Nephron progenitor cell (in vitro differentiated cells): ENCODE measurements around the gene EXOC3L1.

Experiments used
- DNase-seq: peaks from one replicate; pipeline ENCODE4 v3.0.0; 2021
- H3K27ac Mint-ChIP-seq: 2 replicates; pipeline ENCODE4 v1.8.0; 2021; ENCODE audit warnings: mild to moderate bottlenecking, moderate library complexity, mixed read lengths
- H3K27me3 Mint-ChIP-seq: 2 replicates; pipeline ENCODE4 v1.8.0; 2021; ENCODE audit warnings: mild to moderate bottlenecking, low read depth, mixed read lengths; ENCODE audit not compliant: poor library complexity
- H3K36me3 Mint-ChIP-seq: 2 replicates; pipeline ENCODE4 v1.8.0; 2021; ENCODE audit warnings: low read depth, mixed read lengths
- H3K4me1 Mint-ChIP-seq: 2 replicates; pipeline ENCODE4 v1.8.0; 2021; ENCODE audit warnings: mixed read lengths
- H3K4me3 Mint-ChIP-seq: 2 replicates; pipeline ENCODE4 v1.8.0; 2021; ENCODE audit warnings: mild to moderate bottlenecking, moderate library complexity, mixed read lengths
- H3K9me3 Mint-ChIP-seq: 2 replicates; pipeline ENCODE4 v1.8.0; 2021; ENCODE audit warnings: mild to moderate bottlenecking, moderate library complexity, mixed read lengths
- CTCF ChIP-seq: fragments of 200-600 bp; sonication (generic); IDR thresholded peaks from 2 replicates; pipeline ENCODE4 v1.5.0; 2021; ENCODE audit warnings: antibody characterized with exemption

The EXOC3L1 gene

GRCh38 chr16:67223992-67224391 lies 34.1 kb upstream of the EXOC3L1 start:
- peaks cover 28% of the 10 kb centered on the region for H3K4me1 Mint-ChIP-seq
- H3K27me3 Mint-ChIP-seq: peaks cover 18% of the 10 kb centered on the region
- H3K4me3 Mint-ChIP-seq: no peak overlapping the region
- H3K9me3 Mint-ChIP-seq: no peaks in the 10 kb centered on the region
- no peak for DNase-seq
- H3K27ac Mint-ChIP-seq: no peak overlapping the region
- TF ChIP-seq CTCF: no peak
- H3K36me3 Mint-ChIP-seq: peaks cover 13% of the 10 kb centered on the region

GRCh38 chr16:67216612-67217490 lies 26.9 kb upstream of the EXOC3L1 start:
- no peaks in the 10 kb centered on the region for H3K9me3 Mint-ChIP-seq
- peaks cover 19% of the 10 kb centered on the region for H3K27me3 Mint-ChIP-seq
- no peak overlapping the region for H3K4me3 Mint-ChIP-seq
- no peaks in the 10 kb centered on the region for H3K36me3 Mint-ChIP-seq
- TF ChIP-seq CTCF: no peak
- peak overlapping the region; percentile 22 for H3K27ac Mint-ChIP-seq
- DNase-seq: no peak
- no peaks in the 10 kb centered on the region for H3K4me1 Mint-ChIP-seq

DNA sequence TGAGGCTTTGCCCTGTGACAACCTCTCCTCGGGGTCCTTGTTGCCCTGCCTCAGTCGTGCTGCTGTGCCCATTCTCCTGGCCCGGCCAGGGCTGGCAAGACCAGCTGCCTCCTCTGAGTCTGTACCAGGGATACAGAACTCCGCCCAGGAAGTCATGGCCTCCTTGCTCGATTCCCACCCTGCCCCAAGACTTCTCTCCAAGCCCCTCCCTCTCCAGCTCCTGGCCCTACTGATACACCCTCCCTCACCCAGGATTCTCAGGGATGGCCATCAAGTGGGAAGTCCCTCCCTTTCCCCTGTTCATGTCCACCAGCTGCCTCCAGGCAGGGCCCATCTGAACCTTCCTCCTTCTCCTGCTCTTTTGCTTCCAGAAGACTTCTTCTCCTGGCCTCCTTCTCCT lies 25.8 kb upstream of the EXOC3L1 start:
- no peak overlapping the region for H3K4me3 Mint-ChIP-seq
- H3K36me3 Mint-ChIP-seq: no peaks in the 10 kb centered on the region
- H3K27ac Mint-ChIP-seq: peak overlapping the region; percentile 19
- DNase-seq: no peak
- H3K4me1 Mint-ChIP-seq: no peaks in the 10 kb centered on the region
- peaks cover 15% of the 10 kb centered on the region for H3K27me3 Mint-ChIP-seq
- no peak for TF ChIP-seq CTCF
- H3K9me3 Mint-ChIP-seq: no peaks in the 10 kb centered on the region

DNA sequence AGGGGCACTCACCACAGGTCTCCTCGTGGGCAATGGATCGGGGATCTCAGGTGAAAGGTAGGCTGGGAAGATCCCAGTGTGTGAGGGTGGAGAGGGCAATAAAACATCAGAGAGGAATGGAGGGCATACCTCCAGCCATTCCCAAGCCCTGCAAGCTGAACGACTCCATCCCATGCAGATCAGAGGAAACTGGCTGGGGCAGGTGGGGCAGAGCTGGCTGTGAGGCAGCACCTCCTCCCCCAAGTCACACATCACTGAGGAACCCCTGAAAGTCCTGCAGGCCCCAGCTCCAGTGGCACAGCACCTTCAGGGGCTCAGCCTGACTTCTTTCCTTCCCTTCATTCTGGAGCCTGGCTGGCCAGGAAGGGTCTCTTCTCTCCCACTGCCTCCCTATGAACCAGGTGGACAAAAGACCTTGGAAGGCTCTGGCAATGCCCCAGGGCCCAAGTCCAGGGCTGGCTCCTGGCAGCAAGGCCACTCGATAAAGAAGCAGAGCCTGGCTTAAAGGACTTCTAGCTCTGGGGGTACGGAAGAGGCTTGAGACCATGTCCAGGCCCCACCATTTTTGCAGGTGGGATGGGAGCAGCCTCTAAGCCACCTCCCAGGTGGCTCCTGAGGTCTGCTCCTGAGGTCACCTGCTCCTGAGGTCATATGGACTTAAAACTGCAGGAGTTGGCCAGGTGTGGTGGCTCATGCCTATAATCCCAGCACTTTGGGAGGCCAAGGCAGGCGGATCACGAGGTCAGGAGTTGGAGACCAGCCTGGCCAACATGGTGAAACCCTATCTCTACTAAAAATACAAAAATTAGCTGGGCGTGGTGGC lies 23.5 kb upstream of the EXOC3L1 start:
- Mint-ChIP-seq H3K36me3 (no peaks in the 10 kb centered on the region), H3K27me3 (peaks cover 15% of the 10 kb centered on the region), H3K4me3 (no peak overlapping the region), H3K4me1 (no peaks in the 10 kb centered on the region), H3K9me3 (no peaks in the 10 kb centered on the region), H3K27ac (no peak overlapping the region)
- no peak for DNase-seq
- TF ChIP-seq CTCF: no peak

GRCh38 chr16:67212766-67213165 lies 22.8 kb upstream of the EXOC3L1 start:
- H3K36me3 Mint-ChIP-seq: no peaks in the 10 kb centered on the region
- TF ChIP-seq CTCF: no peak
- H3K27ac Mint-ChIP-seq: no peak overlapping the region
- H3K27me3 Mint-ChIP-seq: peaks cover 15% of the 10 kb centered on the region
- DNase-seq: no peak
- H3K4me3 Mint-ChIP-seq: no peak overlapping the region
- no peaks in the 10 kb centered on the region for H3K4me1 Mint-ChIP-seq
- no peaks in the 10 kb centered on the region for H3K9me3 Mint-ChIP-seq
